Stimulated activated CD8-positive, alpha-beta memory T cell treated with anti-CD3 and anti-CD28 coated beads, Interleukin-2, amount 100 ng/mL, for 1 hour (primary cell): ENCODE measurements around the gene RUNDC1.
"Not testable (repeated sequence)": the region's sequence is repeated elsewhere in the genome, so short reads cannot be mapped to it uniquely, and the experiment has no call there.

Experiments used
- DNase-seq, 2 donors: peaks; one replicate each; pipeline ENCODE4 v3.0.0-alpha.2; 2020; ENCODE audit warnings: low read depth in 2 of 2

RUNDC1 gene

DNA sequence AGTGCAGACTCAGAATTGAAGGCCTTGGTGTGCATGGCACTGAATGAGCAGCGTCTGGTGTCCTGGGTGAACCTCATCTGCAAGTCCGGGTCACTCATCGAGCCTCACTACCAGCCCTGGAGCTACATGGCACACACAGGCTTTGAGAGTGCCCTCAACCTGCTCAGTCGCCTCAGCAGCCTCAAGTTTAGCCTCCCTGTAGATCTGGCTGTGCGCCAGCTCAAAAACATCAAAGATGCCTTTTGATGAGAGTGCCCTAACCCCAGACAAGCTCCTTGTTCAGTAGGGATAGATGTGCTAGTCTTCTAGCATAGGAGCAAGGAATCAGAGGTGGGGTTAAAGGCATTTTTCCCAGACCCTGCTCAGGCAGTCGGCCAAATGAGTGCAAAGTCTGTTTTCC is 11.1 kb downstream of the RUNDC1 start:
- no peak for DNase-seq

DNA sequence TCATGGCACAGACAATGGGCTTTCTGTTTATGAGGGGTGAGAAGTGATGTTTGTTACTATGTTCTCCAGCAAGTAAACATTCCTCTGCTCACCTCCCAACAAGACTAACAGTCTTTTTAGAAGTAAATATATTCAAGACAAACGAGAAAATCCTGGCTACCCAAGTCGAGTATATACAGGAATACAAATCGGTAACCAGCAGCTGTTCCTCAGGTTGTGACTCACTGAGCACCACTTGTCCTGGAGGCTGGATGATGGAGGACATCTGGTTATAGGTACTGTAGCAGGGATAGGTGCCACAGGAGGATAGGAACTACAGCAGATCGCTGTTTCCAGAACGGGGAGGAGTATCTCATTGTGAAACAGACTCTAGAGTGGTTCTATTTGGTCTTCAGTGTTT is 12.5 kb downstream of the RUNDC1 start:
- DNase-seq = no peak

DNA sequence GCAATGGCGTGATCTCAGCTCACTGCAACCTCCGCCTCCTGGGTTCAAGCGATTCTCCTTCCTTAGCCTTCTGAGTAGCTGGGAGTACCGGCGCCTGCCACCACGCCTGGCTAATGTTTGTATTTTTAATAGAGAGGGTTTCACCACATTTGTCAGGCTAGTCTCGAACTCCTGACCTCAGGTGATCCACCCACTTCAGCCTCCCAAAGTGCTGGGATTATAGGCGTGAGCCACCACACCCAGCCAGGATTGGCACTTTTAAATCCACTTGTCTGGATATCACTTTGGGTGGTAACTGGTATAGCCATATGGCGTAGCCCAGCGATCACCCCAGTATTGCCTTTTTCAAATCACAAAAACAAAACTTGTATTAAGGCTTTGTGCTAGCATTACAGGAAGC is 13.5 kb downstream of the RUNDC1 start:
- not testable (repeated sequence) for DNase-seq

DNA sequence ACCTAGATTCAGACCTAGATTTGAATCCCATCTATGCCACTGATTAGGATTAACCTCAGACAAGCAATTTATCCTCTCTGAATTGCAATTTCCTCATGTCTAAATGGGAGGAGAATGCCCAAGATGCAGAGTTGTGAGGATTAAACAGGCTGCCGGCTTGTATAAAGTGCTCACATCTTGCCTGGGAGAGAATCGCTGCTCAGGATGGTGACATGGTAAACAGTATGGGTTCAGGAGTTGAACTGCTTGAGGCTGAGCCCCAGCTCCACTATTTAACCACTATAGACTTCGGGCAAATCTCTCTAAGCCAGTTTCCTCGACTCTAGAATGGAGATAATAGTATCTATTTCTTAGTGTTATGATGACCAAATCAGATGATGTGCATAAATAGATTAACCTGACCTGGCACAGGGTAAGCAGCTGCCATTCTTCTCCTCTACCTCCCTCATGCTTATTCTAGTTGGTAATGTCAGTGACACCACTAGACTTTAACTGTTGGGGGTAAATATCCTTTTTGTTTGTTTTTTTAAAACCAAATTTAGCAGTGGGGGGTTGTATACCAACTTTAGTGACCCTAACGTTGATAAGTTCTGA is 17.1 kb downstream of the RUNDC1 start:
- no peak for DNase-seq

DNA sequence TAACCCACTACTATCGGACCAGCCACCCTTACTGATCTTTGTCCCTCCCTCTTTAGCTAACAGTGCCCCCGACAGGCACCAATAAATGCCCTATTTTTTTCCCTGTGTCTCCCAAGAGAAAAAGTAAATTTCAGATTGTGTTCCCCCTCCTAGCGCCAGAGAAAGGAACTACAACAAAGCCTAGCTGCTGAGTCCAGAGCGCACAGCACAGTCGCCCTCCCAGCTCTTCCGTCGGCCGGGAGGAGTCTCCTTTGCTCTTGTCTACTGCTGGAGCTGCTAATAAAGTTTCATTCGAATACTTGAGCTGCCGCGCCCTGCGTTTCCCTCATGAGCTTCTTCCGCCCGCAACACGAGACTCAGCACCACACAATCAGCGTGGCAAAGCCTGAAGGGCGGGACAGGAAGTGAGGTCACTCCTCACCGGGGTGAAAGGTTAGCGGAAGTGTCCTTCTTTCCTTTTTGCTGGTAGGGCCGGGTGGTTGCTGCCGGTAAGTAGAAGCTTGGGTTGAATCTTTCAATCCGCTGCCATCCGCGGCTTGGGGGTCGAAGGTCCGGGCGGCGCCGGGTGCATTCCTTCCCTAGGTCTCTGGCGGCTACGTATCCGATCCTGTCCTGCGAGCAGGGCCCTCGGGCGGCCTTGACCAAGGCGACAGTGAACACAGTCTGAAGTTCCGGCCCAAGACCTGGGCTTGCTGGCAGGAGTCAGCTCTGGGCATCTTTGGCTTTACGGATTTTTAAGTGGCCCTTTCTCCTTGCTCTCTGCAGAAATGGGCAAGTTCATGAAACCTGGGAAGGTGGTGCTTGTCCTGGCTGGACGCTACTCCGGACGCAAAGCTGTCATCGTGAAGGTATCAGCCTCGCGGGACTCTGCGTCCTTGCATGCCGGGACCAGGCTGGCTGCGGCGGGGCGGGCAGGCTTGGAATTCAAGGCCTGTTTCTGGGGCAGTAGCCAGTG is 17.9 kb downstream of the RUNDC1 start, which contains the start of gene RPL27:
TSS of gene RPL27 (plus strand) at position 436 of the 955 bp plus-strand sequence. CDS start at position 768, 332 bp downstream.
- peak; percentile 93 to 94 for DNase-seq

DNA sequence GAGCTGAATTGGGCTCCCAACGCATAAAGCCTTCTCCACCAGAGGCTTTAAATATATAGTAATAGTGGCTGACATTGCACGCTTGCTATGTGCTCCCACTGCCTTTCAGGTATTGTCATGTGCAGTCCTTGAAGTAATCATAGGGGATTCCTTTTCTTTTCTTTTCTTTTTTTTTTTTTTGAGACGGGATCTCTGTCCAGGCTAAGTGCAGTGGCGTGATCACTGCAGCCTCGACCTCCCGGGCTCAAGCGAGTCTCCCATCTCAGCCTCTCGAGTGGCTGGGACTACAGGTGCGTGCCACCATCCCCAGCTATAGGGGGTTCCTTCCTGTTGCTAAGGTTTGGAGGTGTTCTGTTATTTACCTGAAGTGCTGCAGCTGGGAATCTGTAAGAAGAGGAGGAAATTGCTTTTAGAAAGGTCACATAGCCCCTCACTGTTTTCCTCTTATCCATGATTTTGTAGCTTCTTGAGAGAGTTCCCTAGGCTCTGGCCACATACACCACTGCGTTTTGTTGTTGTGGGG is 18.7 kb downstream of the RUNDC1 start:
- no peak for DNase-seq

DNA sequence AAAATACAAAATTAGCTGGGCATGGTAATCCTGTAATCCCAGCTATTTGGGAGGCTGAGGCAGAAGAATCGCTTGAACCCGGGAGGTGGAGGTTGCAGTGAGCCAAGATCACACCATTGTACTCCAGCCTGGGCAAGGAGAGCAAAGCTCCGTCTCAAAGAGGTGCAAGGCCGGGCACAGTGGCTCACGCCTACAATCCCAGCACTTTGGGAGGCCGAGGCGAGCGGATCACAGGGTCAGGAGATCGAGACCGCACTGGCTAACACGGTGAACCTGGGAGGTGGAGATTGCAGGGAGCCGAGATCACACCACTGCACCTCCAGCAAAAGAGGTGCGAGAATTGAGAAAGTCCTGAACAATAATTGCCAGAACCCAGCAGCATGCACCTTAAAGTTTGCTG is 20.5 kb downstream of the RUNDC1 start:
- DNase-seq = not testable (repeated sequence)

DNA sequence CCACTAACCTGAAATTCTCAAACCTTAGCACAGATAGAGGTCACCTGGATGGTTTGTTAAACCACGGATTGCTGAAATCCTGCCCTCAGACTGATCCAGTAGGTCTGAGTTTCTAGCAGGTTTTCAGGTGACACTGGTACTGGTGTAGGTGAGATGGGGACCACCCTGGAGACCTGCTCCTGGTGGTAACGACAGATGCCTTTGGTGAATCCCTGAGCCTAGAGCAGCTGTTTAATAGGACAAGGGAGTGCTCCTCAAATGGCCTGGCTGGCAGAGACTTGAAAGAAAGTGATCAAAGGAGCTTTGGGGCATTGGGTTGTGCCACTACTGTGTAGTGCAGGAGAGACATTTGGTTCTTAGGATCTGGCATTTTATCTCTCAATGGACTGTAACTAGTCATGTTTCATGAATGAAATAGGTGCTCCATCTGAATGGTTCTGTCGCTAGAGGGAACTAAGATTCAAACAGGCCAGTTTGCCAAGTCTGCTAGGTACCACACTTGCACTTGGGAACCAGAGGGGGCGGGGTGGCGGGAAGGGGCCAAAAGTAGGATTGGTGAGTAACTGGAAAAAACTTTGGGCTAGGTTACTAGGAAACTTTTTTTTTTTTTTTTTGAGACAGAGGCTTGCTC is 23.3 kb downstream of the RUNDC1 start:
- DNase-seq = no peak

DNA sequence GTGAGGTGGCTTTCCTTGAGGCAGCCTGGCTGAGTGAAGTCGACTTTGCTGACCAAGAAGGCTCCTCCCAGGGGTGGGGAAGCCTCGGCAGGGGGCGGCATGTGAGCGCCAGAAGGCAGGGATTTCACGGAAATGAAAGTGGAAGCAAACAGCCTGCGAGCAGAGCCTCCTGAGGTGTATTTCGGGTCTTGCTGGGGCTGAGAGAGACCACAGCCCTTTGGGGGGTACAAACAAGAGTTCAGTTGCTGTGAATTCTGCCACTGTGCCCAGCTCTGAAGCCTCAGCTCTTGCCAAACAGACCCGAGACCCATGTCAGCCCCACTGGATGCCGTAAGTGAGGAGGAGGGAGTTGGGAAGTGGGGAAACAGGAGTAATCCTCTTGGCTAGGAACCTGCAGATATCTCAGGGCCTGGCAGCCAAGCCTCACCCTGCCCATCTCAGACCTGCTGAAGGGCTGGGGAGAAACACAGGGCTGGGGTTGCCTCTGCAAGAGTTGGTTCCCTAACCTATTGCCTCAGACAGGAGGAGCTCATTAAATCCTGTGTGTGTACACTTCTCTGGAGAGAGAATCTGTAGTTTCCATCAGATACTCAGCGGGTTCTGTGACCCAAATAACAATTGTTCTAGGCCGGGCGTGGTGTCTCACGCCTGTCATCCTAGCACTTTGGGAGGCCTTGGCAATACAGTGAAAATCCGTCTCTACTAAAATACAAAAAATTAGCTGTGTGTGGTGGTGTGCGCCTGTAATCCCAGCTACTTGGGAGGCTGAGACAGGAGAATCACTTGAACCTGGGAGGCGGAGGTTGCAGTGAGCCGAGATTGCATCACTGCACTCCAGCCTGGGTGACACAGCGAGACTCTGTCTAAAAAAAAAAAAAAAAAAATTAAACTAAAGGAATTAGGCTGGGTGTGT is 26.5 kb downstream of the RUNDC1 start, which contains the start of gene IFI35:
TSS of gene IFI35 (plus strand) at position 146 of the 913 bp plus-strand sequence. CDS start at position 310, 164 bp downstream.
- peak; percentile 62 to 77 for DNase-seq

DNA sequence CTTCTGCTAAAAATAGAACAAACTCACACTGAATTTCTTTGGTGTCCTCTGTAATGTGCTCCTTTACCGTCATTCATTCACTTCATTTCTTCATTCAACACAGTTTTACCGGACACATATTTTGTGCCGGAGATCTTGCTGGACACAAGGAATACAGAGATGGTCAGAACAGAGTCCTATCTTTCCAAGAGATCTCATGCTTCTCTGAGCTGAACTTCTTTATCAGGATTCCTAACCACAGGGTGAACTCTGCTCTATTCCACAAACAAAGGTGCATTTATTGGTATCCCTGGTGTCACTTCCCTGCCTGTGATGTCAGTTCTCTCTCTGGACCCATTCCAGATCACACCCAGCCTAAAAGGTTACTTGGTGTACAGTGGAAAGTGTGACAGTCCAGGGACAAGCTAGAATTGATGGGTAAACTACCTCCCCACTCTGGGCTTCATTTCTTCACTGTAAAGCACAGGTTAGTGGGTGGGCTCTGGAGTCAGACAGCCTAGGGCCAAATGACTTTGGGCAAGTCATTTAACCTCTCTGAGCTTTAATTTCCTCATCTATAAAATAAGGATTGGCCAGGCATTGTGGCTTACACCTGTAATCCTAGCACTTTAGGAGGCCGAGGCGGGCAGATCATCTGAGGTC is 30.4 kb downstream of the RUNDC1 start:
- DNase-seq = no peak

DNA sequence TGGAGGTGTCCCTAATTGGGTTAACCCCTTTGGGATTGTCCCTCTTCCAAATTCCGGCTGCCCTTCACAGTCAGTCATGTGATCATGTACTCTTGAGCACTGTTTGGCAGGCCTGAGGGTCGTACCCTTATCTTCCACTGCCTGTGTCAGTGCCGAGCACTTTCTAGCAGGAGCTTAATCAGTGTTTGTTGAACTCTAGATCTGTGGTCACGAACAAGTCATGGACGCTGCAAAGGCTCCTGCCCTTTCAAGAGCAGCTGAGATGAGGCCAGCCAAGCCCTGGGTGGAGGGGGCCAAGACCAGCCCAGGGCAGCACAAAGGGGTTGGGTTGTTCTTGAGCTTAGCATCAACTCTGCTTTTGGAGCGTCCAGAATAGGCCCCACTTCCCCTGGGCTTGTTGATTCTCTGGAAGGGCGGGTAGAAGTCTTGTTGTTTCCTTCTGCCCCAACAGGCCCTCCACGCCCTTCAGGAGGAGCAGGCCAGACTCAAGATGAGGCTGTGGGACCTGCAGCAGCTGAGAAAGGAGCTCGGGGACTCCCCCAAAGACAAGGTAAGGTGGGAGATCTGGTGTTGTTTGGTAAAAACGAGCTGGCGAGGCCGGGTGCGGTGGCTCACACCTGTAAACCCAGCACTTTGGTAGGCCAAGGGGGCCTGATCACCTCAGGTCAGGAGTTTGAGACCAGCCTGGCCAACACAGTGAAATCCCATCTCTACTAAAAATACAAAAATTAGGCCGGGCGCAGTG is 31.5 kb downstream of the RUNDC1 start:
- DNase-seq = no peak

DNA sequence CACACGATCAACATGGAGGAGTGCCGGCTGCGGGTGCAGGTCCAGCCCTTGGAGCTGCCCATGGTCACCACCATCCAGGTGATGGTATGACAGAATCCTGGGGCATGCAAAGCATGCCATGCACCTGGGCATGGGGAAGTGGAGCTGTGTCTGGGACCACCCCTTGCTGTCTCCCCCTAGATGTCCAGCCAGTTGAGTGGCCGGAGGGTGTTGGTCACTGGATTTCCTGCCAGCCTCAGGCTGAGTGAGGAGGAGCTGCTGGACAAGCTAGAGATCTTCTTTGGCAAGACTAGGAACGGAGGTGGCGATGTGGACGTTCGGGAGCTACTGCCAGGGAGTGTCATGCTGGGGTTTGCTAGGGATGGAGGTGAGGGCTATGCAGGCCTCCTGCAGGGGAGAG is 32.9 kb downstream of the RUNDC1 start:
- no peak for DNase-seq

DNA sequence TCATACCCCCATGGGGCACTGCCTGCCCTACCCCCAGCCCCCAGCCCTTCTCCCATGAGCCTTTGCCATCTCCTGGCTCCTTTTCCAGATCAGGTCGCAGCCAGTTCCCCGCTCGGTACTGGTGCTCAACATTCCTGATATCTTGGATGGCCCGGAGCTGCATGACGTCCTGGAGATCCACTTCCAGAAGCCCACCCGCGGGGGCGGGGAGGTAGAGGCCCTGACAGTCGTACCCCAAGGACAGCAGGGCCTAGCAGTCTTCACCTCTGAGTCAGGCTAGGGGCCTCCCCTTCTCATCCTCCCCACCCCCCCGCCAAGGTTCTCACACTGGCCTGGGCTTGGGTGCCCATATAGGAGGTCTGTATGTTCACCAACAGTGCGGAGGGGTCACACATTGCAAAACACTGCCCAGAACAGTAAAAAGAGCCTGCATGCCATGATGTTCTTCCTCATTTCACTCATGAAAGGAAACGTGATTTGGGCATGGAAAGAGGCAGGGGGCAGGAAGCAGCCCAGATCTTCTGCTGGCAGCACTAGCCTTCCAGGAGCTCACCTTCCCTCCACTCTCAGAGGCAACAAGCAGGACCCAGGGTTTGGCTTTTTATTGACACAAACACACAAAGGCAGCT is 33.8 kb downstream of the RUNDC1 start:
- no peak for DNase-seq

DNA sequence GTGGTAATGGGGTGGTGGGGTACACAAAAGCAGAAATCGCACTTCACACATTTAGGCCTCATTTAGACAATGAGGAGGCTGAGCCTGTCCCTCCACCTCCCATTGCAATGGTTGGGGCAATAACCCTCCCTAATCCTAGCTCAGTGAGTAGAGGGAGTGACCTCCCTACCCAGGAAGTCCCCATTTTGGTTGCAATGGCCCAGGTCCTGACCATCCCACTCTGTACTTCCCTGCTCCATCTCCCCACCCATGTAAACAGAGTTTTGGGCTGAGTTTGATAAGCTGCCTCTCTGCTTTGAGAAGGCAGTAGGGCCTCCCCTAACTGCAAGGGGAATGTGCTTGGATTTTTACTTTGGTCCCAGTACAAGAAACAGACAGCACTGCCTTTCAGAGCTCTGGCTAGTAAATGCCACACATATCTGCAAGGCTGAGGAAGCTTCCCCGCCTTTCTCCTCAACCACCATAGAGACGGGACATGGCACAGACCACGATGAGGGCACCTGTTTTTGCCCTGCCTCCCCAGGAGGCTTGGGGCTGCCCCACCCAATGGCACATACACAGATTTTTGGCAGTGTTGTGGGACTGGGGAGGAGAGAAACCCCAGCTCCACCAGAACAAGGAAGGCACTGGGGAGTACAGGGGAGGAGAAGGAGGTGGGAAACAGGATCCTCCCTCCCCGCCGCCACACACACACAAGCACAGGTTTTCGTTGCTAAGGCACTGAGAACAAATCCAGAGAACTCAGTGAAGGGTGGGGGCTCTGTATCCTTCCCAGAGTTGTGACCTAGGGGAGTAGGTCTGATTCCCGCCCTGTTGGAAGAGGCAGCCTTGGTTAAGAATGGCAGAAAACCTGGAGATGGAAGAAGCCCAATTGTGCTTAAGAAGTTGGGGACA is 34.5 kb downstream of the RUNDC1 start:
- no peak for DNase-seq

DNA sequence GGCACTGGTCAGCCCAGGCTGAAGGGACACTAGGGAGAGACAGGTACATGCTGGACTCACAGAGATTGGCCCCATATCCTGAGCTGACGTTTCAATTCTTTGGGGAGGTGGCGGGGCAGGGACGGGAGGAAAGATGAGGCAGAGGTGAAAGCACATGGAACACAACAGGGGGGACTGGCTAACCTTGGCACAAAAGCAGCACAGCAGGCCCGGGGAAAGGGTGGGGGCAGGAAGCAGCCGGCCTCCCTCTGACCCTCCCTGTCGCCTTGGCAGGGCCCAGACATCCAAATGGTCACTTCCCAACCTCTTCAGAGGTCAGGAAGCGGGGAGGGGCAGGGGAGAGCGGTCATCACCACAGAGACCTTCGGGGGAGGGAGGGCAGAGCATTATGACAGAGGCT is 35.2 kb downstream of the RUNDC1 start:
- no peak for DNase-seq

DNA sequence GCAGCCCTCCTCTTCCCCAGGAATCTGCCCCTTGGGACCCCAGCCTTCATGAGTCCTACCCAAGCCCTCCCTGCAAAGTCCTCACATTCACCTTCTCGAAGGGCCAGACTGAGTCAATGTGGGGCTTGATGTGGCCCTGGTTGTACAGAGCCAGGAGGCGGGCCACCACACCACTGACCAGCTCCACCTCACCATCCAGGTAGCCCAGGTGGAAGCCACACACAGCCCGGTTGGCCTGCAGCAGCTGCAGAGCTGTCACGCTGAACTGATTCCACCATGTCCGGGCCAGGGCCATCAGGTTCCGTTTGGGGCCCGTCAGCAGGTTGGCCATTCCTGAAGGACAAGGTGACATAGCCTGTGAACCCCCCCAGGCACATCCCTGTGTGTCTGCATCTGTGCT is 35.9 kb downstream of the RUNDC1 start:
- DNase-seq = no peak

DNA sequence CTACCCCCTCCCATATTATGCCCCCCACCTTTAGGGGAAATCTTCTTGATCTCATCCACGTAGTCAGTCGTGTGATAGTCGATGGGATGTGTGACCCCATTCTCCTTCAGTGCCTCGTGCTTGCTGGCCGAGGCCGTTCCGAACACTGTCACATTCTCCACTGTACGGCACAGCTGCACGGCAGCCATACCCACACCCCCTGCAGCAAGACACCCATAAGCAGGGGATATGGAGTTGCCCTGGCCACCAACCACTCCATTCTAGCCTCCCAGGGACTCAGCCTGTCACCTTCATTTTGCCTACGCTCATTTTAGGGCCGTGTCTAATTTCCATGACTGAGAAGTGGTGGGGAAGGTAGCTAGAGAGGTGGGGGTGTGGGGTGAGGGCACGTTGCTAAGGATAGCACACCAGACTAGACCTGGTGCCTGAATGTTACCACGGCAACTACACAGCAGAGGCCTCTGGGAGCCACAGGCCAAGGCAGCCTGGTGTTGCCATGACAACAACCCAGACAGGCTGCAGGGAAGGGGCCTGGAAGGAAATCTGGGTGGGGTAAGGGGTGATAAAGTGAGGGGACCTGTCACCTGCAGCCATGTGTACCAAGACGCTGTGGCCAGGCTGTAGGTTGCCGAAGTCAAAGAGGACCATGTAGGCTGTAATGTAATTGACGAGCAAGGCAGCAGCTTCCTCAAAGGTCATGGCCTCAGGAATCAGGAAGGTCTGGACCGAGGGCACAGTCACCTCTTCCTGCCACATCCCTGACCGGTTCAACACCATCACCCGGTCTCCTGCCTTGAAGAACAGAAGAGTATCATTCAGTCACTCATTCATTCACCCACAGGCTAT is 37.9 kb downstream of the RUNDC1 start:
- DNase-seq = no peak
